HG03139 (cell line): ENCODE measurements around the gene CISD3.
"Not testable (repeated sequence)": the region's sequence is repeated elsewhere in the genome, so short reads cannot be mapped to it uniquely, and the experiment has no call there.

Source experiments
- ATAC-seq: cut with Tn5 transposase; IDR thresholded peaks from one replicate; pipeline ENCODE4 v1.9.1; 2021; ENCODE audit not compliant: unreplicated experiment

The CISD3 gene

GRCh38 chr17:38707678-38708351 lies 22.3 kb upstream of the CISD3 start:
- no peak for ATAC-seq

GRCh38 chr17:38709104-38709820 lies 20.9 kb upstream of the CISD3 start:
- no peak for ATAC-seq

GRCh38 chr17:38709864-38710603 lies 20.1 kb upstream of the CISD3 start:
- no peak for ATAC-seq

- no peak for ATAC-seq
Measured at GRCh38 chr17:38710604-38710962, 19.6 kb upstream of the CISD3 start.

GRCh38 chr17:38710985-38711384 lies 19.2 kb upstream of the CISD3 start:
- ATAC-seq = no peak

GRCh38 chr17:38711792-38712571 lies 18.2 kb upstream of the CISD3 start:
- no peak for ATAC-seq

GRCh38 chr17:38712593-38712992 lies 17.5 kb upstream of the CISD3 start:
- ATAC-seq = no peak

- ATAC-seq = no peak
Measured at GRCh38 chr17:38713456-38714075, 16.6 kb upstream of the CISD3 start.

GRCh38 chr17:38715216-38715943 lies 14.8 kb upstream of the CISD3 start:
- ATAC-seq = no peak

- ATAC-seq = no peak
Measured at GRCh38 chr17:38716368-38717005, 13.7 kb upstream of the CISD3 start.

- no peak for ATAC-seq
Measured at GRCh38 chr17:38717139-38717745, 12.9 kb upstream of the CISD3 start.

- no peak for ATAC-seq
Measured at GRCh38 chr17:38719289-38719942, 10.7 kb upstream of the CISD3 start.

- ATAC-seq = no peak
Measured at GRCh38 chr17:38719943-38720641, 10.0 kb upstream of the CISD3 start.

- no peak for ATAC-seq
Measured at GRCh38 chr17:38720941-38721340, 9.2 kb upstream of the CISD3 start.

- no peak for ATAC-seq
Measured at GRCh38 chr17:38721802-38722201, 8.3 kb upstream of the CISD3 start.

- no peak for ATAC-seq
Measured at GRCh38 chr17:38724337-38724988, 5.7 kb upstream of the CISD3 start.

- ATAC-seq = no peak
Measured at GRCh38 chr17:38725066-38725465, 5.1 kb upstream of the CISD3 start.

- ATAC-seq = not testable (repeated sequence)
Measured at GRCh38 chr17:38726145-38726544, 4.0 kb upstream of the CISD3 start.
